Epidermal melanocyte (primary cell): ENCODE data around the gene MDFIC.

Source experiments
- DNase-seq: peaks from one replicate; pipeline ENCODE4 v3.0.0; 2011; ENCODE audit warnings: low spot score; ENCODE audit not compliant: insufficient read length

MDFIC gene

DNA sequence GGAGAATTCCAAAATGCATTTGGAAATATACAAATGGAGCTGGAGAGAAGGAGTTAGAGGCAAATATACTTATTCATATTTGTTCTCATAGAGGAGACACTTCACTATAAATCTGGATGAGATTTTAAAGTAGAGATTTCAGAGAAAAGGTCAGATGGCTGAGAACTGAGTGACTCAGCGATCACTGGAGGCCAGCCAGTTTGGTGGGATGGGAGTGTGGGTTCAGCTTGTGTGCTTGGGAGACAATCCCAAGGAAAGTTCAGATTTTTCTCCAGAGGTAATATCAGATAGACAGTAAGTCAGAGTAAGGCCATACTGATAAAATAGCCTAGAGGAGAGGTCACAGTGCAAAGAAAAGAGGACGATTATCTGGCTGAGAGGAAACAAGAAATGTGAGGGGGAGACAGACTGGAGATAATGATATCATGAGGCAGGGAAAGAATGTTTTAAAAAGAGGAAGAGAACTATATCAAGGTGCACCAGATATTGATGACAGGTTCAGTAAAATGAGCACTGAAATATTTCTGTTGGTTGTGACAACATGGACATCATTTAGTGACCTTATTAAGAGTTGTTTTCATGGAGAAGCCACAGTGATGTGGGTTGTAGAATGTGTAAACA, 67.0 kb downstream of the MDFIC start:
- DNase-seq = no peak

DNA sequence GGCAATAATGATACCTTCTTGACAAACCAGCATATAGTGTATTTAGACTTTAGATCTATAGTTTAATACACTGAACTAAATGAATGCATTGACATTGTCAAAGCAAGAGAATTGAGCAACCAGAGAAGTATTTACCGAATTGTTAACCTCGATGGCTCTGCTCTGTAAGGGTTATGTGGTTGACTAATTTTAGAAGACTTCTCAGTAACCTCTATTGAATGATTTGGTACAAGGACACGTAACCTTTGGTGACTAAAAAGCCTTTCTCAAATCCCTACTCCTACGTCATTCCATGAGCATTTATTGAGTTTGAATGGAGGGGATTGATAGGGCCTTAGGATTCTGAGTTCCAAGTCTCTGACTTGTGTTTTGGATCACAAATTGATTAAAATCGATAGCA, 67.6 kb downstream of the MDFIC start:
- no peak for DNase-seq

GRCh38 chr7:114997487-114998404, 75.9 kb downstream of the MDFIC start:
- DNase-seq = no peak

- no peak for DNase-seq
Observed at GRCh38 chr7:115004121-115004520, 82.2 kb downstream of the MDFIC start.

DNA sequence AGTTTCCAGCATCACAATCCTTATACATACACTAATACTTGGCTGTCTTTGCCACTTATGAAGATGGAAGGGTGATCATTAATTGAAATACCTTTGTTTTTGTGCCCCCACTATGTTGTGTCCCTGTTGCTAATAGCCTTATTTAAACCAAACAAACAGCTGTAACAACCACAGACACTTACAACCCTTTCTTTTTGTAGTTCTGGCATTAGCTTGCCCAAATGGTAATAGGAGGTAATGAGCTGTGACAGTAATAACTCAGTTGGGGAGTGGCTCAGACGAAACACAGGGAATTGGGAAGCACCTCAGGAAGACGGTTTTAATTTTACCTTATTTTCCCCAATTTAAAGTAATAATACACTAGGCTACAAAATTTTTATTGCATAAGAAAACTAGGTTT, 83.4 kb downstream of the MDFIC start:
- no peak for DNase-seq

GRCh38 chr7:115005953-115006352, 84.1 kb downstream of the MDFIC start:
- no peak for DNase-seq

DNA sequence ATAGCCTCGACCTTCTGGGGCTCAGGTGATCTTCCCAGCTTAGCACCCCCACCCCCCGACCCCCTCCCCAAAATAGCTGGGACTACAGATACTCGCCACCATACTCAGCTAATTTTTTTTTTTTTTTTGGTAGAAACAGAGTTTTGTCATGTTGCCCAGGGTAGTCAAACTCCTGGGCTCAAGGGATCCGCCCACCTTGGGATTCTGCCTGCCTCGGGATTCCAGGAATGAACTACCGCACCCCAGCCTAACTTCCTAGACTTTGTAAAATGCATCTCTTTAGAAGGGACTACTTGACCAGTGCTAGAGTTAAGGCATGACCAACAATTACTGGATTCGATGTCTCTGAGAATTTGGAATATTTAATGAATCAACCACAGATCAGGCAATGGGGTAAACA, 85.9 kb downstream of the MDFIC start:
- no peak for DNase-seq

- DNase-seq = no peak
Observed at GRCh38 chr7:115008465-115009114, 86.7 kb downstream of the MDFIC start.

GRCh38 chr7:115009139-115009538, 87.2 kb downstream of the MDFIC start:
- DNase-seq = no peak

DNA sequence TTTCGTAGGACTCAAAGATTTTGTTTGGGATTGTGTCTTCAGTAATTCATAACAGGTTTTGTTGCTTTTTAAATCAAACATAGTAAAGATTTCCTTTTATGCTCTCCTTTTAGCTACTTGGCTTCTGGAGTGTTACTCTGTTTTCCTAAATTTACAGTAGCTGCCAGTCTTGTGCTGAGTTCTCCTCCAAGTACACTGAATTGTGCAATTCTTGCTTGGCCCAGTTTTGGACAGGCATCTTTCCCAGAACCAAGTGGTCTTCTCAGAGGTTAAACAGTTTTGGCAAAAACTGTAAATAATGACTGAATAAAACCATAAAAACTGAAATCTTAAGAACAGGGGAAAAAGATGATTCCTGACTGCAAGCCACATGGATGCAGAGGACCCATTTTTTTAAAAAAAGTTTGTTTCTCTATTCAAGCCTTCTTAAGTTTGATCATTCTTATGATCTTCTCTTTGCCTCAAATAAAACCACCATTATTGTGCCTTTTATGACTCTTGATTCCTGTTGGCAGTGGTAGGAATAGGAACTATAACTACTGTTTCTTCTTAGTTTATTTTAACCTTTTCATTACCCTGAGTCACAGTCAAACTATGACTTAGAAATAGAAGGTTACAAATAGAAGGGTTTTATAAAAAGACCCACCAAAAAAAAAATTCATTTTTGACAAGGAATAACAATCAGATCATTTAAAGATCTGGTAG, 88.0 kb downstream of the MDFIC start:
- no peak for DNase-seq

GRCh38 chr7:115010441-115010820, 88.5 kb downstream of the MDFIC start:
- no peak for DNase-seq

- no peak for DNase-seq
Observed at GRCh38 chr7:115013886-115014285, 92.0 kb downstream of the MDFIC start.

GRCh38 chr7:115014794-115015193, 92.9 kb downstream of the MDFIC start:
- DNase-seq = no peak

DNA sequence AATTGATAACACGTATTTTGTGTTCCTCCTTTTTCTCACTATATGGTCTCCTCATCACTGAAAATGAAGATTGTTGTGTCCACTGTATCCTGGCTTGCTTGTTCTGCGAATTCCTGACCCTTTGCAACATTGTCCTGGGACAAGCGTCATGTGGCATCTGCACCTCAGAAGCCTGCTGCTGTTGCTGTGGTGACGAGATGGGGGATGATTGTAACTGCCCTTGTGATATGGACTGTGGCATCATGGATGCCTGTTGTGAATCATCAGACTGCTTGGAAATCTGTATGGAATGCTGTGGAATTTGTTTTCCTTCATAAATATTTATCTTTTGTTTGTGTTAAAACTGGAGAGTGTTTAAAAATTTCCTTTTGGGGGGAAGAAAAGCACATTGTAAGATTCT, 93.7 kb downstream of the MDFIC start:
- no peak for DNase-seq

- no peak for DNase-seq
Observed at GRCh38 chr7:115019882-115020605, 98.2 kb downstream of the MDFIC start.

DNA sequence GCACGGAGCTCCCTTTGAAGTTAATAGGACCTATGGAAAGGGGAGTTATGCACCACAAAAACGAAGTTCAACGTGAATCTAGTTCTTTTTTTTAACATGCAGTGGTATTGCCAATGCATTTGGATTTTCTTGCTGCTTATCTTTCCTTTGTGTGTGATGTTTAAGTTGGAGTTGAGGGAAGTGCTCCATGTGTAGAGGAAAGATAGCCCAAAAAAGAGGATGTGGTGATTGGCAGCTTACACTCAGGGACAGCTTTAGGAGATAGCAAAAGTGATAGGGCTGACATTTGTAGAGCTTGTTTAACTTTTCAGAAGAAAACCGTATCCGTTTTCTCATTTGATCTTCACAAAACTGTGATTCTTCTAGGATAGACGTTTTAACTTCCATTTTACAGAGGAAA, 101.3 kb downstream of the MDFIC start:
- DNase-seq = no peak

DNA sequence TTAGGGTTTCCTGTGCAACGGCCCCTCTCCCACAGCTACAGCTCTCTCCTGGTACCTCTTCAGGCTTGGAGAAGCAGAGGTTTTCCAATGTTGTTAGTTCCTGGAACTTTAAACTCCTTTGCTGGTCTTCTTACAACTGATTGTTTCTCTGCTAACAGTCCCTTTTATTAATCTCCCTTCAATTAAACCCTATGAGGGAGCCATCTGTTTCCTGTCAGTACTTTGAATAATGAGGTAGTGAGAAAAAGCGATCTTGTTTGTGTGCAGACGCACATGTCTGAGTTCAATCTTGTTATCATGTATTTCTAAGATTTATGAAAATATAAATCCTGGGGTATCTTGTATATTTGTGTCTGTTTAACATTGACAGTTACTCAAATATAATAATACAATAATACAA, 102.4 kb downstream of the MDFIC start:
- no peak for DNase-seq

DNA sequence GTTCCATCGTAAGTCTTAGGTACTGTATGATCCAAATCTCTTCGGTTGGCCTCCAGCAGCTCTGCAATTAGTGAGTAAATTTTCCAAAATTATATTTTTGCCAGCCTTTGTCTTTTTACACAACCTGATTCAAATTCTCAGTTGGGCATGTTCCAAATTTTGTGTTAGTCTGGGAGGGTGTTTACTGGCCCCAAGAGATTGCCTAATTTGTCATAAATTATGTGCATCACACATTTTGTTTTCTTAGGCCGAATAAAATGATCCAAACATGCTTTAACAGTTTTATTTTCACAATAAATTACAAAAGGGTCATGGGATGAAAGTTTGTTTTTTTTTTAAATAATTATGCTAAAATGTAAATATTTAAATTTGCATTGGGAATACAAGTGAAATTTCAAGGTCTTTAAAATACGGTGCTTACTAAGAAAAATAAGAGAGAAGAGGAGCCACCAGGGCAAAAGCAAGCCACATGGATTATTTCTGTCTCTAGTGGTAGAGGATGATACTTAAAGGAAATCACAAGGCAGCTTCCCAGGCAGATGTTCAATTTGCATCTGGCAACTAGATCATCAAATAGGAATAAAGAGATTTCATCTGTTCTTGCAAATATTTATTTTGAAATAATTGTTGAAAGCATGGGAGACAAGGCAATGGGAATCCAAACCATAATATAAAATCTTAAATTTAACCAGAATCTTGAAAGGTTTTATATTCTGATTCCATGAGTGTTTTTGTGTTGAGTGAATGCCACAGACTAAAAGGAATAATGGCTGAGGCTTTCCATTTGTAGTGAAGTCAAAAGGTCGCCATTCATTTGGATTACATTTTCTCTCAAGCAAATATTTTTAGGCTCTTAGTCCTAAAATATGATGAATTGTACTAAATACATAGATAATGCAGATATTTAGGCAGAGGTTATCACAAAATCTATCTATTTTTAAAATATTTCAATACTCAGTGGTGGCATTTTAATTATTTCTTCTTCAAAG, 111.1 kb downstream of the MDFIC start:
- no peak for DNase-seq

DNA sequence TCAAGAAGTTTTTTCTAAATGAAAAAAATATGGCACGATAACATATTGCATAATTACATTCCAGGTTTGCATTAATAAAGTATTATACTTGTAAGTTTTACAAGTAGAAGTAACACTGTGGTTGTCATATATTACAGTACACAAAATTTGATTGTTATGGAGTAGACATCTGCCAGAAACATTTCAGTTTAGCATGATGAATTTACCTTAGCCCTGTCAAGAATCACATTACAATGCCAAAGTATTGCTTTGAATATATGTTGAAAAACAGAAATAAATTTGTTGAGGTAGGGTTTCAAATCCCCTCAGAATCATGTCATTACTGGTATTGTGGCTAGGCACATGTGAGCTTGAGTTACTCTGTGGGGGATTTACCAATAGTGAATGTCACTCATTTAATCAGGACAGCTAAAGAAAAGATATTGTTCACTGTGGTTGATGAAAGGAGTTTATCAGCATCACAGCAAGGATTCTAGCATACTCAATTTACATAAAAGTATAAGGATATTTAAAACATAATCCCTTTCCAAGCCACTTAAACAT, 112.1 kb downstream of the MDFIC start:
- no peak for DNase-seq

GRCh38 chr7:115034515-115034914, 112.6 kb downstream of the MDFIC start:
- DNase-seq = no peak
